DMS79 (cell line): ENCODE results near the gene LZTR1.
A peak's percentile ranks its signal among the peaks of the same experiment; 100 is the strongest.
"Not testable (repeated sequence)": the region's sequence is repeated elsewhere in the genome, so short reads cannot be mapped to it uniquely, and the experiment has no call there.

Experiments used
- DNase-seq: peaks from one replicate; lab custom pipeline; 2025; lab: John Stamatoyannopoulos, UW

The LZTR1 gene

DNA sequence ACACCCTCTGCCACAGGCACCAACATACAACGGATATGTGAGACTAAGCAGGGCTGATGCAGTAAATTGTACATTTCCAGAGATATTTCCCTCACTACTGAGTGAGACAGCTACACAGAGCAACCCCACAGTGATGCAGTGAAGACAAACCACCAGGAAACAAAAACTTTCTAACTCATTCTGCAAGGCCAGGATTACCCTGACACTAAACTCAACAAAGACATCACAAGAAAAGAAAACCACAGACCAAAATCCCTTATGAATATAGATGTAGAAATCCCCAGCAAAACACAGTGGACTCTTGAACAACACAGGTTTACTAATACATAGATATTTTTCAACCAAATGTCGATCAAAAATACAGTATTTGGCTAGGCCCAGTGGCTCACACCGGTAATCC is 51.8 kb downstream of the LZTR1 start:
- DNase-seq: no peak

DNA sequence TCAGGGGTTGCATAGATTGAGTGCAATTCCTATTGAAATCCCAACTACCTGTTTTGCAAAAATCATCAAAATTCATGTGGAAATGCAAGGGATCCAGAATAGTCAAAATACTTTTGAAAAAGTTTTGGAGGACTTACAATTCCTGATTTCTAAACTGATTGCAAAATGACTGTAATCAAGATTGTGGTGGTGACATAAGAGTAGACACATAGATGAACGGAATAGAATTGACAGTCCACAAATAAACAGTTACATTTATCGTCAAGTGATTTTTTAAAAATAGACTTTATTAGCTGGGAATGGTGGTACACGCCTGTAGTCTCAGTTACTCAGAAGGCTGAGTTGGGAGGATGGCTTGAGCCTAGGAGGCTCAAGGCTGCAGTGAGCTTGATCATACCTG is 52.9 kb downstream of the LZTR1 start:
- DNase-seq: no peak

GRCh38 chr22:21038405-21038804 is 56.3 kb downstream of the LZTR1 start:
- DNase-seq: no peak

DNA sequence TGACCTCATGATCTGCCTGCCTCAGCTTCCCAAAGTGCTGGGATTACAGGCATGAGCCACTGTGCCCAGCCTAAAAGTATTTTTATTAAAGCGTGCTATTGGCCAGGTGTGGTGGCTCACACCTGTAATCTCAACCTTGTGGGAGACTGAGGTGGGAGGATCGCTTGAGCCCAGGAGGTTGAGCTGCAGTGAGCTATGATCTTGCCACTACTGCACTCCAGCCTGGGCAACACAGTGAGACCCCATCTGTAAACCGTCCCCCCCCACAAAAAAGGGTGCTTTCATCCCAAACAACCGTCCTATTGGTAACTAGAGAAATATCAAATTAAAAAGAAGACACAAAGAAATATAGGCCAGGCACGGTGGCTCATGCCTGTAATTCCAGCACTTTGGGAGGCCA is 57.1 kb downstream of the LZTR1 start:
- not testable (repeated sequence) for DNase-seq

GRCh38 chr22:21041937-21042336 is 59.8 kb downstream of the LZTR1 start:
- no peak for DNase-seq

DNA sequence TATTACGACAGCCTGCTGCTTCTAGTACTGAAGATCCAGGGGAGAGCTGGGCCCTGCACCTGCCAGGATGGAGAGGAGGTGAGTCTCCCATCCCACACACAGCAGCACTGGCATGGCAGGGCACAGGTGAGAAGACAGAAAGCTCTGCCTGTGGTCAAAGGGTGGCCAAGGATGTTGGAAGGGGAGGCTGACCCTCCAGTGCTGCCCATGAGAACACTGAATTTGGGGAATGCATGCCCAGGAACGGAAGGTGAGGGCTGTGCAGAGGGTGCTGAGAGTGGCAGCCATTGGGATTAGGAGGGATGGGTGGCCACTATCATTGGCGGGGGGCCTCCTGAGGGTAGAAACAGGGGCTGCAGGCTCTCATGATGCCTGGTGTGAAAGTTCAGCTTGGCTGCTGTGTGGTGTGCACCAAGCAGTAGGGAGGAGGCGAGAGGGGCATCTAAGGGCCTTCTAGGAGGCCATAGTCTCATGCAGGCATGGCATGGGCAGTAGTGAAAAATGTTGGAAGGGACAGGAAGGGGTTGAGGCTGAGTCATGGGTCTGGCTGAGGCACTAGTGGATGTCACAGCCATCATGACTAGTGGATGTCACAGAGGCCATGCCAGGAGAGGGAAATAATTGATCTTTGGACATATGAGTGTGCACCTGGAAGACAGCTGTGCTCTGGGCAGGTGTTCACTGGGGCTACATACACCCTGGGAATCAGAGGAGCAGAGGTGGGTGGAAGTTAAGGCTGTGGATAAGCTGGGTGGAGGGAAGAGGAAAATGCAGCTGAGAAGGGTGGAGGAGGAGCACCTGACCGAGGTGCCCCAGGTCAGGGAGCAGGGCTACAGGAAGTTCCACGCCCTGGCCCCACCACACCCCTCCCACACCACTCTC is 61.1 kb downstream of the LZTR1 start:
- DNase-seq: no peak

DNA sequence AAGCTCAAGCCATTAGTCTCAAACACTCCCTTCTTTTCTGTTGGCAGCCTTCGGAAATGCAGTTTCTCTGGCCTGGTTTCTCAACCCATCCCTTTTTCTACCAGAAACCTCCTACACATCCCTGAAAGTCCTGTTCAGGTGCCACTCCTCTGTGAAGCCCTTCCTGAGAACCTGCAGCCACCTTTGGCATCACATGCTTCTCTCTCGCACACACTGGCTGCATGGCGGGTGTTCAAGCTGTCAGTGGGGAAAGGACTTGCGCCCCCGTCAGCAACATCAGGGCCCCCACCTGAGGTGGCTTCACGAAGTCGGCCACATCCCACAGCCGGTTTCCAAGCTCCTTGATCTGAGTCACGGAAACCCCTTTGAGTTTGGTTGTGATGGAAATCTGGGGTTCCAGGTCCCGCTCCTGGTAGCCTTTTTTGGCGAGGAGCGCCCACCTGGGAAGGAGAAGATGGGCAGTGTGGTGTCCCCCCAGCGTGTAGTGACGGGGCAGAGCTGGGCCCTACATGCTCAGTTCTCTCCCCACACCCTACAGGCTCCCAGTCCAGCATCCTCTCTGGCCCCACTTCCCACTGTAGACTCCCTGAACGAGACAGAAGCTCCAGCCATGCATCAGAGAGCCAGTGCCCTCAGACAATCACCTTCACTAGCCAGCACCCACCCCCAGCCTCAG is 61.9 kb downstream of the LZTR1 start:
- DNase-seq: no peak

- DNase-seq: no peak
These were observed 63.0 kb downstream of the LZTR1 start for GRCh38 chr22:21044931-21045584.

DNA sequence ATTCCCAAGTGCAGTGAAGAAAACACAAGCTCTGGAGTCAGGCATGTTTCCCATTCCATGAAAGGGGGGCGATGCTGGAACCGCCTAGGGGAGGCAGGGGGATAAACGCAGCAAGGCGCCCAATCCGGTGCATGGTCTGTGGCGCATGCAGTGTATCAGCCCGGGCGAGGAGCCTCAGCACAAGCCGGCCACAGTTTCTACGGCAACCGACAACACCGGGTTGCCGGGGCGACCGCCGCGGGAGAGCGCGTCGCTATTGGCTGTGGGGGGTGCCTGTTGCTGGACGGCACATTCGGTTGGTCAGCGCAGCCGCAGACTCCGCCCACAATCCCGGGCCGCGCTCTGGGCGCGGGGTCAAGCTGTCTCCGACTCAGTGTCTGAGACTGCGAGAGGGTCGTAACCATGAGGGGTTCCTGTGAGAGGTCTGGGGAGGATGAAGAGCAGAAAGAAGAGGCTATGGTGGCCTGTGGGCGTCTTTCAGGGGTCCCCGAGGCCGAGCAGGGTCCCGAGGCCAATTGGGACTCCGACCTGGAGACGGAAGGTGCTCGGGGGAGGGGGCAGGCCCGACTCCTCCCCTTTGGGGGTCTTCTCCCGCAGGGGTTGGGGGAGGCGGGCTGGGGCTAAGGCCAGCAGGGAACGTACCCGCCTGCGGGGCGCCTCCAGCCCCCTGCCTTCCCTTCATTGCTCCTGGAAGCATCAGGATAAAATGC is 63.6 kb downstream of the LZTR1 start, which contains the start of gene LRRC74B:
Gene LRRC74B (plus strand): TSS at position 362 of the 710 bp plus-strand sequence. CDS start 41 bp downstream, at position 403.
- peak; percentile 65 for DNase-seq

DNA sequence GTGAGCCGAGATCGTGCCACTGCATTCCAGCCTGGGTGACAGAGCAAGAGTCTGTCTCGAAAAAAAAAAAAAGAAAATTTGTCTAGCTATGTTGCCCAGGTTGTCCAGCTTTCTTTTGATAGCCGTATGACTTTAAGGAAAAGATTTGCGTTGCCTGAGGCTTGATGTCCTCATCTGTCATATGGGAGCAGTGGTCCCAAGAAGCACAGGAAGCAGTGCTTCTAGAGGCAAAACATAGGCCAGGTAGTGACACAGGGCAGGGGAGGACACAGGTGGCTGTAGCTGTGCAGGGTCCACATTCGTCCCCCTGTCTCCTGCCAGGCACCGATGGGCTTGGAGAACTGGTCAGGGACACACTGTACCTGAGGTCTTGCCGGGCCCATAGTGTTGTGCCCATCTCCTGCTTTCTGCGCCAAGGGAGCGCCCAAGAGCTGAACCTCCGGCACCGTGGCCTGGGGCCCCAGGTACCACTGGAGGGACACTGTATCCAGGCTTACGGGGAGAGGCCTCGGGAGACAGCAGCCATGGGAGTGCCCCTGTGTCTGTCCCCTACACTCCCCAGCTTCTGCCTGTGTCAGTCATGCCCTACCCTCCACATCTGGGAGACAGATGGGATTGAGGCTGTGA is 65.1 kb downstream of the LZTR1 start:
- no peak for DNase-seq

DNA sequence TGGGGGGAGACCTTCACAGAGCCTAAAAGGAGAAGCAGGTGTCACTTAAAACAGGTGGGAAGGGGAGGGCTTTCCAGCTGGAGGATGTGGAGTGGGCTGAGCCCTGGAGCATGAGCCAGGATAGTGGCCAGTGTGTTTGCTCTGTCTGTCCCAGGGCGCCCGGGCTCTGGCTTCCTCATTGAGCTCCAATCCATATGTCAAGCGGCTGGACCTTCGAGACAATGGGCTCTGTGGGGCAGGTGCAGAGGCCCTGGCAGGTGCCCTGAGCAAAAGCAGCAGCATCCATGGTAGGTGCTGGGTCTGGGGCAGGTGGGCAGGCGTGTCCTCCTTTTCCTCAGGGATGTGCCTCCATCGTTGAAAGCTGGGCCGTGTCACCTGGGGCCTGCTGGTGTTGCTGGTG is 65.6 kb downstream of the LZTR1 start:
- no peak for DNase-seq

- DNase-seq: not testable (repeated sequence)
These were observed 66.4 kb downstream of the LZTR1 start for GRCh38 chr22:21048448-21048847.
